Adipocyte (in vitro differentiated cells): ENCODE data around the gene MYADML2.
A peak's percentile ranks its signal among the peaks of the same experiment; 100 is the strongest.

Source experiments
- DNase-seq: peaks from one replicate; pipeline ENCODE4 v3.0.0-alpha.2; 2015; ENCODE audit warnings: low read depth
- H3K27me3 ChIP-seq: replicated peaks from 2 replicates; pipeline ENCODE4 v1.7.0; 2013; ENCODE audit warnings: mild to moderate bottlenecking, low read length, moderate library complexity; ENCODE audit not compliant: control insufficient read depth, insufficient read depth
- H3K36me3 ChIP-seq: 2 replicates; pipeline ENCODE4 v1.7.0; 2013; ENCODE audit warnings: low read length, mild to moderate bottlenecking, moderate library complexity; ENCODE audit not compliant: control insufficient read depth, insufficient read depth, severe bottlenecking
- H3K4me1 ChIP-seq: 2 replicates; pipeline ENCODE4 v1.7.0; 2013; ENCODE audit warnings: mild to moderate bottlenecking, low read length, moderate library complexity; ENCODE audit not compliant: control insufficient read depth, insufficient read depth
- H3K4me3 ChIP-seq: 2 replicates; pipeline ENCODE4 v1.7.0; 2013; ENCODE audit warnings: mild to moderate bottlenecking, low read length, moderate library complexity
- H3K9ac ChIP-seq: 2 replicates; pipeline ENCODE4 v1.7.0; 2013; ENCODE audit warnings: mild to moderate bottlenecking, low read length, moderate library complexity
- H3K9me3 ChIP-seq: 2 replicates; pipeline ENCODE4 v1.7.0; 2013; ENCODE audit warnings: mild to moderate bottlenecking, low read length, moderate library complexity; ENCODE audit not compliant: control insufficient read depth

MYADML2 gene

GRCh38 chr17:81901167-81902022 lies 45.6 kb downstream of the MYADML2 start:
- peaks cover 47% of the 10 kb centered on the region for H3K36me3 ChIP-seq

GRCh38 chr17:81900181-81900820 lies 46.7 kb downstream of the MYADML2 start:
- H3K27me3 ChIP-seq: no peaks in the 10 kb centered on the region
- no peak overlapping the region for H3K4me3 ChIP-seq
- DNase-seq: no peak
- H3K9ac ChIP-seq: no peak overlapping the region
- H3K36me3 ChIP-seq: peaks cover 40% of the 10 kb centered on the region
- H3K9me3 ChIP-seq: no peaks in the 10 kb centered on the region
- peaks cover 8% of the 10 kb centered on the region for H3K4me1 ChIP-seq

More at GRCh38 chr17:81901167-81902022, 45.6 kb downstream of the MYADML2 start:
- no peak overlapping the region for H3K4me3 ChIP-seq
- H3K9ac ChIP-seq: no peak overlapping the region
- no peak for DNase-seq
- peaks cover 8% of the 10 kb centered on the region for H3K4me1 ChIP-seq
- no peaks in the 10 kb centered on the region for H3K27me3 ChIP-seq
- H3K9me3 ChIP-seq: no peaks in the 10 kb centered on the region

- Histone ChIP-seq H3K36me3 (peaks cover 40% of the 10 kb centered on the region), H3K27me3 (no peaks in the 10 kb centered on the region), H3K9me3 (no peaks in the 10 kb centered on the region), H3K4me3 (no peak overlapping the region), H3K9ac (no peak overlapping the region), H3K4me1 (peaks cover 8% of the 10 kb centered on the region)
- DNase-seq: no peak
These were observed 47.4 kb downstream of the MYADML2 start for GRCh38 chr17:81899514-81900166.

- Histone ChIP-seq H3K9me3 (no peaks in the 10 kb centered on the region), H3K27me3 (no peaks in the 10 kb centered on the region), H3K4me3 (no peak overlapping the region), H3K36me3 (peaks cover 32% of the 10 kb centered on the region), H3K4me1 (peaks cover 8% of the 10 kb centered on the region), H3K9ac (no peak overlapping the region)
- no peak for DNase-seq
These were observed 48.1 kb downstream of the MYADML2 start for GRCh38 chr17:81898885-81899284.

GRCh38 chr17:81898029-81898866 lies 48.8 kb downstream of the MYADML2 start:
- Histone ChIP-seq H3K4me3 (no peak overlapping the region), H3K4me1 (peaks cover 8% of the 10 kb centered on the region), H3K27me3 (no peaks in the 10 kb centered on the region), H3K9ac (no peak overlapping the region), H3K36me3 (peaks cover 26% of the 10 kb centered on the region), H3K9me3 (no peaks in the 10 kb centered on the region)
- DNase-seq: peak; percentile 79

GRCh38 chr17:81895400-81895799 lies 51.6 kb downstream of the MYADML2 start:
- no peak overlapping the region for H3K4me3 ChIP-seq
- peaks cover 26% of the 10 kb centered on the region for H3K36me3 ChIP-seq
- no peaks in the 10 kb centered on the region for H3K27me3 ChIP-seq
- H3K9me3 ChIP-seq: no peaks in the 10 kb centered on the region
- no peak for DNase-seq
- H3K4me1 ChIP-seq: peaks cover 11% of the 10 kb centered on the region
- no peak overlapping the region for H3K9ac ChIP-seq

GRCh38 chr17:81891303-81891552 lies 55.8 kb downstream of the MYADML2 start:
- no peaks in the 10 kb centered on the region for H3K9me3 ChIP-seq
- no peaks in the 10 kb centered on the region for H3K27me3 ChIP-seq
- peak overlapping the region; percentile 93 for H3K9ac ChIP-seq
- H3K4me1 ChIP-seq: peaks cover 17% of the 10 kb centered on the region
- peak overlapping the region; percentile 83 for H3K4me3 ChIP-seq
- DNase-seq: no peak
- peaks cover 42% of the 10 kb centered on the region for H3K36me3 ChIP-seq

- DNase-seq: peak; percentile 49
- H3K4me1 ChIP-seq: peaks cover 21% of the 10 kb centered on the region
- no peaks in the 10 kb centered on the region for H3K27me3 ChIP-seq
- peaks cover 42% of the 10 kb centered on the region for H3K36me3 ChIP-seq
- H3K9ac ChIP-seq: peak overlapping the region; percentile 93
- peak overlapping the region; percentile 83 for H3K4me3 ChIP-seq
- H3K9me3 ChIP-seq: no peaks in the 10 kb centered on the region
These were observed 56.4 kb downstream of the MYADML2 start for GRCh38 chr17:81890447-81891302.
